ENCODE results near the gene LZTFL1. TPM values are rescaled to one million over a fixed set of nuclear protein-coding genes. Genes with fewer than 3 reads are reported as not detected.

Gene LZTFL1
- total and polyA plus RNA-seq, 2 experiments from 2014 or later, result 14.3 to 25.1 TPM

DNA sequence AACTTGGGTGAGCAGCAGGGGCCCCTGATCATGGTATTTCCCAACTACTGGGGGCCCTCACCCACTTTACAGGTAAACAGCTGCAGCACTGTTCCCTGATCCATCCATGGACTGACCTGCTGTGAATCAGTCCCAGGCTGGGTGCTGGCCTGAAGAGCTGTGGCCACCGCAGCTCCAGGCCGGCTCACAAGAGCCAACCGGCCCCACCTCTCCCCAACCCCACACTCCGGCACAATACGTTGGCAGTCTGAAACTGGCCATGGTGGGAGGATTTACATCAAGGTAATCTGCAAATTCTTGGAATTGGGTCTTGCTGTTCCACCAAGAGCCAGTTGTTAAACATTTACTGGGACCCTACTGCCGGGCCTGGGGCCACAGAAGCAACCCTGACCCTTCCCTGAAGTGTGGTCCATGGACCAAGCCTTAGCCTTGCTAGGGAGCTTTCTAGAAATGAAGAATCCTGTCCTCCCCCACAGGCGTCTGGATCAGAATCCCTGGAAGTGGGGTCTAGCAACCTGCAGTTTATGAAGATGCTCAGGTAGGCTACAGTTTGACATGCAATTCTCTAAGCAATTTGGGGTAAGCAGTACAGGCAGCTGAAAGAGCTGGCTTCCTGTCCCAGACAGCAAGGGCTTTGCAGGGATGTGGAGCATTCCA is 49.3 kb downstream of the LZTFL1 start:
- Histone ChIP-seq H3K4me3 (no peak overlapping the region), H3K27ac (no peak overlapping the region), H3K36me3 (replicated peaks; ENCODE audit: insufficient read depth, low read depth) (no peaks in the 10 kb centered on the region), H3K9me2 (replicated peaks; ENCODE audit: insufficient read depth) (no peaks in the 10 kb centered on the region), H3K9me3 (ENCODE audit: low read depth) (no peaks in the 10 kb centered on the region), H3K4me2 (no peak overlapping the region), H2AFZ (no peak overlapping the region), H4K20me1 (ENCODE audit: insufficient read depth, poor library complexity, severe bottlenecking) (no peaks in the 10 kb centered on the region), H3K27me3 (peaks cover 32% of the 10 kb centered on the region), H3K79me2 (no peaks in the 10 kb centered on the region), H3K4me1 (ENCODE audit: insufficient read depth) (peaks cover 4% of the 10 kb centered on the region)
- TF ChIP-seq CTCF (IDR thresholded peaks at IDR 0.05; ENCODE audit: poor library complexity) (no peak), EZH2 (IDR thresholded peaks at IDR 0.05; ENCODE audit: borderline replicate concordance) (no peak), EZH2phosphoT487 (IDR thresholded peaks at IDR 0.05; ENCODE audit: low read depth, severe bottlenecking, unreplicated experiment) (no peak)
- WGBS (ENCODE audit: low lambda C conversion rate, missing lambda C conversion rate), result 89% methylated on average over 7 of the region's 7 CpGs
- no peak for DNase-seq (ENCODE audit: low spot score)

- Histone ChIP-seq H3K4me3 (no peak overlapping the region), H3K4me2 (no peak overlapping the region), H3K27ac (no peak overlapping the region), H3K36me3 (replicated peaks; ENCODE audit: insufficient read depth, low read depth) (no peaks in the 10 kb centered on the region), H3K27me3 (peaks cover 27% of the 10 kb centered on the region), H3K79me2 (no peaks in the 10 kb centered on the region), H4K20me1 (ENCODE audit: insufficient read depth, poor library complexity, severe bottlenecking) (no peaks in the 10 kb centered on the region), H3K9me3 (ENCODE audit: low read depth) (no peaks in the 10 kb centered on the region), H2AFZ (no peak overlapping the region), H3K9me2 (replicated peaks; ENCODE audit: insufficient read depth) (no peaks in the 10 kb centered on the region), H3K4me1 (ENCODE audit: insufficient read depth) (peaks cover 4% of the 10 kb centered on the region)
- TF ChIP-seq EZH2 (IDR thresholded peaks at IDR 0.05; ENCODE audit: borderline replicate concordance), result no peak
- TF ChIP-seq EZH2phosphoT487 (IDR thresholded peaks at IDR 0.05; ENCODE audit: low read depth, severe bottlenecking, unreplicated experiment), result no peak
- TF ChIP-seq CTCF (IDR thresholded peaks at IDR 0.05; ENCODE audit: poor library complexity), result no peak
- no peak for DNase-seq (ENCODE audit: low spot score)
- WGBS (ENCODE audit: low lambda C conversion rate, missing lambda C conversion rate), result 90% methylated on average over 2 of the region's 2 CpGs
Measured at GRCh38 chr3:45792036-45792435, 49.9 kb downstream of the LZTFL1 start.

DNA sequence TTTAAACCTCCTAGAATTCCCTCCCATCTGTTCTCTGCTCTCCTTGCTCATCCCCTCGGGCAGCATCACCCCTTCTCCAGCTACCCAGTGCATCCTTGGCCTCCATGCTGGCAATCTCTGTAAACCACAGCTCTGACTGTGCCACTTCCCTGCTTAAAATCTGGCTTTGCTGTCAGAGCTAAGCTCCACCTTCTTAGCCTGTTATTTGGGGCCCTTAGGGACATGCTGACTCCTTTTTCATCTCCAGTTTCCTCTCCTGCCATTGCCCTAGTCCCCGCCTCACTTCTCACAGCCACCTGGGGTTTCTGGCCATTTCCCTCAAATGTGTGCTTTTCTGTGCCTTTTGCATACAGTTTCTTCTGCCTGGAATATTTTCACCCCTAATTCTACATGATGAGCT is 51.3 kb downstream of the LZTFL1 start:
- Histone ChIP-seq H3K9me3 (ENCODE audit: low read depth) (no peaks in the 10 kb centered on the region), H3K27me3 (peaks cover 13% of the 10 kb centered on the region), H3K27ac (no peak overlapping the region), H4K20me1 (ENCODE audit: insufficient read depth, poor library complexity, severe bottlenecking) (no peaks in the 10 kb centered on the region), H3K79me2 (no peaks in the 10 kb centered on the region), H3K4me3 (no peak overlapping the region), H3K36me3 (replicated peaks; ENCODE audit: insufficient read depth, low read depth) (no peaks in the 10 kb centered on the region), H2AFZ (no peak overlapping the region), H3K4me2 (no peak overlapping the region), H3K4me1 (ENCODE audit: insufficient read depth) (no peaks in the 10 kb centered on the region), H3K9me2 (replicated peaks; ENCODE audit: insufficient read depth) (no peaks in the 10 kb centered on the region)
- DNase-seq (ENCODE audit: low spot score), result no peak
- 72% methylated on average over 2 of the region's 2 CpGs for WGBS (ENCODE audit: low lambda C conversion rate, missing lambda C conversion rate)
- TF ChIP-seq EZH2 (IDR thresholded peaks at IDR 0.05; ENCODE audit: borderline replicate concordance) (no peak), EZH2phosphoT487 (IDR thresholded peaks at IDR 0.05; ENCODE audit: low read depth, severe bottlenecking, unreplicated experiment) (no peak)

DNA sequence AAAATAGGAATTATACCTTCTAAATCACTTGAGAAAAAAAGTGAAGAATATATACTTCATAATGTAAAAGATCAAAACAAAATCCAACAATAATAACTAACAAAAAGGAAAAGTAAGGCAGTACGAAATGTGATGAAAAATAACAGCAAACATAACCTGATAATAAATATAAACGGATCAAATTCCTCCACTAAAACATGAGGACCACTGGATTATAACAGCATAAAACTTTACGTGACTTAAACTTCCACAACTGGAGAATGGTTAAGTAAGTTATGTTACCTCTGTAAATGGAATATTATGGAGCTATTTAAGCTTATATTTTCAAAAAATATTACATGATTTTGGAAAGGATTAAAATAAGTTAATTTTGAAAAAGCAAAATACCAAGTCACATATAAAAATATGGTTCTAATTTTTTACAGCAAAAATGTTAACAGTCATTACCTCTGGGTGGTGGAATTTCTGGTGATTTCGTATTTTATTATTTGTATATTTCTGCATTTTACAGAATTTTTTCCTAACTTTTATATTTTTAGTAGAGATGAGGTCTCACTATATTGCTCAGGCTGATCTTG is 52.6 kb downstream of the LZTFL1 start:
- no peak for DNase-seq (ENCODE audit: low spot score)
- no peak for TF ChIP-seq EZH2 (IDR thresholded peaks at IDR 0.05; ENCODE audit: borderline replicate concordance)
- TF ChIP-seq CTCF (IDR thresholded peaks at IDR 0.05; ENCODE audit: poor library complexity), result no peak
- TF ChIP-seq EZH2phosphoT487 (IDR thresholded peaks at IDR 0.05; ENCODE audit: low read depth, severe bottlenecking, unreplicated experiment), result no peak
- Histone ChIP-seq H3K9me3 (ENCODE audit: low read depth) (no peaks in the 10 kb centered on the region), H4K20me1 (ENCODE audit: insufficient read depth, poor library complexity, severe bottlenecking) (no peaks in the 10 kb centered on the region), H3K36me3 (replicated peaks; ENCODE audit: insufficient read depth, low read depth) (no peaks in the 10 kb centered on the region), H3K4me3 (no peak overlapping the region), H2AFZ (no peak overlapping the region), H3K27me3 (peaks cover 1% of the 10 kb centered on the region), H3K4me2 (no peak overlapping the region), H3K79me2 (no peaks in the 10 kb centered on the region), H3K4me1 (ENCODE audit: insufficient read depth) (no peaks in the 10 kb centered on the region), H3K9me2 (replicated peaks; ENCODE audit: insufficient read depth) (no peaks in the 10 kb centered on the region), H3K27ac (no peak overlapping the region)
- WGBS (ENCODE audit: low lambda C conversion rate, missing lambda C conversion rate), result 87% methylated on average over 4 of the region's 4 CpGs
